ENCODE data around the gene GNG4.

Gene GNG4

GRCh38 chr1:235649368-235650163 lies at the start of gene GNG4:
Gene GNG4, minus strand, starts transcription at chr1:235649784. Its CDS starts 65,946 bp downstream, at chr1:235583838.
- no peak for DNase-seq

DNA sequence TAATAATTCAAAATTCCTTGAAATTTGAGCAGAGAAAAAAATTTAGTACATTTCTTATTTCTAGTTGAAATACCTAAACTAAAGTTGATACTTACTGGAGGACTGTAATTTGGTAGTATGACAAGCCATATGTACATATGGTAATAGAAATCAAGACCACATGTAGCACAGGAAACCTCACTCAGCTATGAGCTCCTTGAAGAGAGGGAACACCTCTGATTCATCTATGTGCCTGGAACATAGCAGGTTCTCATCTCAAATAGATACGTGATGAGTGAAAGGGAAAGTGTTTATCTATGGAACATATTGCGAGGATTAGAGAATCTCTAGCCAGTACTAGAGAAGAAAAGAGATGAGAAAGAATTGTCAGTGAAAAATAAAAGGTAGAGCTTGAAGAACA lies 47.9 kb upstream of the GNG4 start:
- peak; percentile 74 for DNase-seq

- no peak for DNase-seq
These were observed 39.8 kb upstream of the GNG4 start for GRCh38 chr1:235689356-235689755.

DNA sequence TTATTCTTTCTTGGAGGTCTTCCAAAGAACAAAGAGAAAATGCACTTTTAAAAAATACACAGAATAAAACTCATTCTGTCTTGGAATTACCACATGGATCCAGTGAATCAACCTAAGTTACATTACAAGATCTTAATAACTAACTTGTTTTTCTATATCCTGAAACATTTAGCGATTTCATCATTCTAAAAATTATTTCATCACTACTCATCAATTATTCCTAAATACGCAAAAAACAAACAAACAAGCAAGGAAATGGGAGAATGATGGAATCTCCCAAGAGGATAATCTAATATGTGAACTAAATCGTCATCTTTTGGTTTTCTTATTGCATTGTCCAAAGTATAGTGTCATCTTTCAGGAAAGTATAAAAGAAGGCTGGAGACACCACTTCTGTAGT lies 38.5 kb upstream of the GNG4 start:
- DNase-seq: no peak

- no peak for DNase-seq
These were observed 34.1 kb upstream of the GNG4 start for GRCh38 chr1:235683653-235684052.

DNA sequence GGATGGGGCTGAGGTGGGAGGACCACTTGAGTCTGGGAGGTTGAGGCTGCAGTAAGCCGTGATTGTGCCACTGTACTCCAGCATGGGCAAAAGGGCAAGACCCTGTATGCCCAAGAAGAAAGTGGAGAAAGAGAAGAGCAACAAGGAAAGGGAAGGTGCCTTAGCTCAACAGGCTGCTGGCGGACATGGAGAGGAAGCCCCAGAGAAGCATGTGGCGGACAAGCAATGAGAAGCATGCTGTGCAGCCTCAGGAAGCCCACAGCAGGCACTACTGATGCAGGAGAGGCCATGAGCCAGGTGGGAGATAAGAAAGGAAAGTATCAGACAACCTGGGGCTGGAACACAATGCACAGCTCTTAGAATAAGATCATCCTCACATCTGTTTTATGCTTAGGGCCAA lies 32.6 kb upstream of the GNG4 start:
- DNase-seq: no peak

GRCh38 chr1:235679644-235680043 lies 30.1 kb upstream of the GNG4 start:
- no peak for DNase-seq

GRCh38 chr1:235679005-235679404 lies 29.4 kb upstream of the GNG4 start:
- DNase-seq: no peak

DNA sequence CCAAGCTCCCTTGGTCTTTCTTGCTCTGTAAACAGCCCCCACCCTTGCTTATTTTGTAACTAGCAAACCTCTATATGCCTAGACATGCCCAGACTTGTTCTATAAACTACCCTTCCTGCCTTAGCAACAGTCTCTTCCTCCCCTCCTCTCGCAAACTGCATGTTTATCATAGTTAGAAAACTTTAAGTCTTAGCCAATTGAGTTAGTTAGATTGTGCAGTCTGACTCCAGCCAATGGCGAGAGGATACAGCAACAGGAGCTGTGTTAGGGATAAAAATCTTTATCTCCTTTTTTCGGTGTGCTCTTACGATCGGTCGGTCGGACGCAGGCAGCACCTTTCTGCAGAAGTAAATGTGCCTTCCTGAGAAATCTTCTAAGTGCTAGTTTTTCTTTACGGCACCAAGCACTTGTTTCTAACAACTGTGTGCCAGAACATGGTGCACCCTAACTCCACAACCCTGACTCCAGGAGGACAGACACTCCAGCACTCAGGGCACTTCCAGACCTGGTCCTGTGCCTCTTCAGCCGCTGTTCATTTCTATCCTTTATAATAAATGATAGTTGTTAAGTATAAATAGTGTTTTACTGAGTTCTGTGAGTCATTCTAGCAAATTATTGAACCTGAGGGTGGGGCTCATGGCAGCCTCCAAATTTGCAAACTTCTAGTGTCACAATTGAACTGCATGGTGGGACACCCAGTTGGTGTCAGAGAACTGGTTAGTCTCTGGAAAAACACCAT lies 25.7 kb upstream of the GNG4 start:
- DNase-seq: no peak

DNA sequence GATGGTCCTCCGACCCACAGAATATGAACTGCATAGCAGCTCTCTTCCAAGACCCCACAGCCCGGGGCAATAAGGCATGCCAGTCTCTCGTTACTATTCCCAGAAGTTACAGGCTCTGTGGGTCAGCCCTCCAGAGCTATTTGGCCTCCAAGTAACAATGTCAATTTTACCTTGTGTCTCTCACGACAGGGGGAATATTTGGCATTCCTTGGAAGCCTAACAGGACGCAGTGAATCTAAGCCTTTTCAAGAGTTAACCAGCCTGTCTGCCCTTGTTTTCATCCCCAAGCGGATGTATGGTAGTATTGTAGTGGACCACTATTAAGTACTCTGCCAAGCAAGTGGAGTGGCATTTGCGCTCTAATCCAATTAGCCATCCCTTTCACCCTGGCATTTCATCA lies 24.4 kb upstream of the GNG4 start:
- DNase-seq: no peak

DNA sequence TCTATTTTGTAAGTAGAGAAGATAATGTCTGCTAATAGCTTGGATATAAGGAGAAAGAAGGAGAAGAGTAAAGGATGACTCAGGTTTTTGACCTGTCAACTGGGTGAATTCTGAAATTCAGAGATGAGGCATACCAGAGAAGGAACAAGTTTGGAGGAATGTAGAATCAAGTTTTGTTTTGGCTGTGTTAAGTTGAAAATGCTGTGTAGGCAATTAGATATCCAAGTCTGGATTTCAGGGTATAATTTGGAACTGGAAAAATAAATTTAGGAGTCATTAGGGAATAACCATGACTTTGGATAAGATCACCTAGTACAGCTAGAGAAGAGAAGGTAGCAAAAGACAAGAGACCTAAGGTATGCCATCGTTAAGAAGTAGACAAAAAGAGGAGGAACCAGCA lies 22.4 kb upstream of the GNG4 start:
- DNase-seq: no peak

- DNase-seq: no peak
These were observed 20.7 kb upstream of the GNG4 start for GRCh38 chr1:235670157-235670776.

GRCh38 chr1:235669277-235669676 lies 19.7 kb upstream of the GNG4 start:
- DNase-seq: no peak

- no peak for DNase-seq
These were observed 14.0 kb upstream of the GNG4 start for GRCh38 chr1:235663628-235664027.

GRCh38 chr1:235661568-235661967 lies 12.0 kb upstream of the GNG4 start:
- DNase-seq: no peak

DNA sequence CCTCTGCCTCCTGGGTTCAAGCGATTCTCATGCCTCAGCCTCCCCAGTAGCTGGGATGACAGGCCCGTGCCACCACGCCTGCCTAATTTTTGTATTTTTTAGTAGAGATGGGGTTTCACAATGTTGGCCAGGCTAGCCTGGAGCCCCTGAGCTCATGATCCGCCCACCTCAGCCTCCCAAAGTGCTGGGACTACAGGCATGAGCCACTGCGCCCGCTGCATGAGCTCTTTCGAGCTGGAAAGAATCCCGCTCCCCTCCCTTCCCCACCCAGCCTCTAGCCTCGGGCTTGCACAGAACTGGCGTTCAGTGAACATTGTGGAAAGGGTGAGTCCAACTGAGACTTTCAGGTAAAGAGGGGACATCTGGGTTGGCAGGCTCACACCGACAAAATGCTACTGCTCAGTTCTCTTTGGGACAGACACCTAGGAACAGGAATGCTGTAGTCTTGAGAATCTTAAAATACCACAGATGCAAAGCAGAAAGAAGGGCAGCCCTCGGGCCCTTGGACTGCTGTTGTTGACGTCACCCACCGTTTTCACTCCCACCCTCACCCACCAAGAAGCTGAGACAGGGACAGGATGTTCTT lies 9.7 kb upstream of the GNG4 start:
- no peak for DNase-seq

GRCh38 chr1:235657747-235658526 lies 8.4 kb upstream of the GNG4 start:
- no peak for DNase-seq

- no peak for DNase-seq
These were observed 7.7 kb upstream of the GNG4 start for GRCh38 chr1:235657269-235657668.

DNA sequence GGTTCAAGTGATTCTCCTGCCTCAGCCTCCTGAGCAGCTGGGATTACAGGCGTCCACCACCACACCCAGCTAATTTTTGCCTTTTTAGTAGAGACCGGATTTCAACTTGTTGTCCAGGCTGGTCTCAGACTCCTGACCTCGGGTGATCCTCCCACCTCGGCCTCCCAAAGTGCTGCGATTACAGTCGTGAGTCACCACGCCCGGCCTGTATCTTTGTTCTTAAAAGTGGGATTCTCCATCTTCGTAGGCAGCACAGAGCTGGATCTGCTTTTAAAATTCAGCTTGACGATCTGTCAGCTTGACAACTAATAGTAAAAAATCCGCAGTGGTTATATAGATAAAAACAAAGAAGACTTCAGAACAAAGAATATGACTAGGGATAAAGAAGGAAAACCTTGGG lies 2.8 kb upstream of the GNG4 start:
- no peak for DNase-seq

- DNase-seq: no peak
These were observed 1.7 kb upstream of the GNG4 start for GRCh38 chr1:235651170-235651806.

DNA sequence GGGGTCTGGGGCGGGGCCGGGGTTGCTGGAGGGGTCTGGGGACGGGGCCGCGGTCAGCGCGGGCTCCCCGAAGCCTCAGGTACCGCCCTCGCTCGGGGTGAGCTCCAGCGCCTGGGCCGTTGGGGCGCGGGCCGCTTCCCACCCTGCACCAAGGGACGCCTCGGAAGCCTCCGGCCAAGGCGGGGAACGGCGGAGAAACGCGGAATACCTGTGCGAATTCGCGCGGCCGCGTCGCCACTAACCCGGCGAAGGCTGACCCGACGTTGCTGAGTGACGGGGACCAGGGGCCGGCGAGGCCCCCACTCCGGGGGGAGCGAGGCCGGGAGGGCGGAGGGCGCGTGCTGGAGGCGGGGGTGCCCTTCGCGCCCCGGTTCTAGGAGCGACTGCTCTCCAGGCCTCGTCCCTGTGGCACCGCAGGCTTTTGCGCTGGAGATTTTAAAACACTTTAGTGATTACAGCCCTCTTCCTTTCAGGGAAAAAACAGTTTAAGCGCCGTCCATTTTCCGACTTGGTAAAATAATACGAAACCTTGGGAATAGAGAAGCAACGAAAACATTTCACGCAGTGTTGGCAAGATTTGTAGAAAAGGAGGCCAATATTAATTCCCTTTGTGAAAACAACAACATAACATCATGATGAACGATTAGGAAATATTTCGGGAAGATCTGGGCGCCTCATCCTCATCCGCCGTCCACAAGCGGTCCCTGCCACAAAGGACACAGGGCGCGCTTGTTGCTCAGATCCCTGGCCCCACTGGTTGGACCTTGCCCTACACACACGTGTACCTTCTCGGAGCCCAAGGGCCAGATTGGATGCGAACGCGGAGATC lies 971 bp upstream of the GNG4 start:
- DNase-seq: no peak

Data from fibroblast of skin of right quadriceps (primary cell).